Muscle layer of duodenum (tissue), 2 donors: ENCODE data around the gene JARID2.

Experiments used
- H3K27ac ChIP-seq: one replicate; pipeline ENCODE4 v1.7.0; 2013; ENCODE audit warnings: mild to moderate bottlenecking, low read length
- H3K27me3 ChIP-seq: one replicate; pipeline ENCODE4 v1.7.0; 2013; ENCODE audit warnings: low read depth, mild to moderate bottlenecking, control low read depth, low read length
- H3K36me3 ChIP-seq, 2 donors: one replicate each; pipeline ENCODE4 v1.7.0; 2013; ENCODE audit warnings: low read length in 2 of 2, control low read depth in 1 of 2, mild to moderate bottlenecking in 1 of 2; ENCODE audit not compliant: insufficient read depth in 2 of 2, control insufficient read depth in 1 of 2
- H3K4me1 ChIP-seq, 2 donors: one replicate each; pipeline ENCODE4 v1.7.0; 2013; ENCODE audit warnings: low read length in 2 of 2, mild to moderate bottlenecking in 2 of 2, control low read depth in 1 of 2, moderate library complexity in 1 of 2; ENCODE audit not compliant: insufficient read depth in 2 of 2, control insufficient read depth in 1 of 2
- H3K4me3 ChIP-seq, 2 donors: one replicate each; pipeline ENCODE4 v1.7.0; 2013; ENCODE audit warnings: low read length in 2 of 2, low read depth in 1 of 2, mild to moderate bottlenecking in 1 of 2
- H3K9me3 ChIP-seq, 2 donors: one replicate each; pipeline ENCODE4 v1.7.0; 2013; ENCODE audit warnings: low read length in 2 of 2, control low read depth in 1 of 2, mild to moderate bottlenecking in 1 of 2; ENCODE audit not compliant: control insufficient read depth in 1 of 2
- donor health status: healthy.

The JARID2 gene

GRCh38 chr6:15547400-15547799, 301.5 kb downstream of the JARID2 start:
- H3K27me3 ChIP-seq, result no peaks in the 10 kb centered on the region
- H3K9me3 ChIP-seq, result no peaks in the 10 kb centered on the region
- peaks cover 3 to 18% of the 10 kb centered on the region in 2 donors for H3K4me1 ChIP-seq
- H3K27ac ChIP-seq, result no peak overlapping the region
- no peak overlapping the region for H3K4me3 ChIP-seq
- H3K36me3 ChIP-seq, result no peaks in the 10 kb centered on the region

GRCh38 chr6:15549371-15549770, 303.5 kb downstream of the JARID2 start:
- no peak overlapping the region for H3K27ac ChIP-seq
- H3K36me3 ChIP-seq, result no peaks in the 10 kb centered on the region
- H3K27me3 ChIP-seq, result no peaks in the 10 kb centered on the region
- no peaks in the 10 kb centered on the region for H3K9me3 ChIP-seq
- no peak overlapping the region for H3K4me3 ChIP-seq
- H3K4me1 ChIP-seq, result peaks cover 3 to 18% of the 10 kb centered on the region in 2 donors

- no peaks in the 10 kb centered on the region for H3K36me3 ChIP-seq
- H3K9me3 ChIP-seq, result no peaks in the 10 kb centered on the region
- H3K27ac ChIP-seq, result no peak overlapping the region
- H3K27me3 ChIP-seq, result no peaks in the 10 kb centered on the region
- no peak overlapping the region for H3K4me3 ChIP-seq
- H3K4me1 ChIP-seq, result peaks cover 3 to 18% of the 10 kb centered on the region in 2 donors
These were observed 304.8 kb downstream of the JARID2 start for GRCh38 chr6:15550546-15551123.

GRCh38 chr6:15551262-15551661, 305.4 kb downstream of the JARID2 start:
- no peak overlapping the region for H3K27ac ChIP-seq
- peaks cover 3 to 18% of the 10 kb centered on the region in 2 donors for H3K4me1 ChIP-seq
- H3K4me3 ChIP-seq, result no peak overlapping the region
- no peaks in the 10 kb centered on the region for H3K36me3 ChIP-seq
- no peaks in the 10 kb centered on the region for H3K9me3 ChIP-seq
- no peaks in the 10 kb centered on the region for H3K27me3 ChIP-seq

- H3K9me3 ChIP-seq, result no peaks in the 10 kb centered on the region
- H3K27ac ChIP-seq, result no peak overlapping the region
- H3K27me3 ChIP-seq, result no peaks in the 10 kb centered on the region
- no peaks in the 10 kb centered on the region for H3K36me3 ChIP-seq
- peaks cover 3 to 18% of the 10 kb centered on the region in 2 donors for H3K4me1 ChIP-seq
- H3K4me3 ChIP-seq, result no peak overlapping the region
These were observed 305.9 kb downstream of the JARID2 start for GRCh38 chr6:15551798-15552197.

GRCh38 chr6:15553031-15553430, 307.2 kb downstream of the JARID2 start:
- H3K36me3 ChIP-seq, result no peaks in the 10 kb centered on the region
- no peak overlapping the region for H3K27ac ChIP-seq
- no peak overlapping the region for H3K4me3 ChIP-seq
- H3K4me1 ChIP-seq, result peaks cover 3 to 10% of the 10 kb centered on the region in 2 donors
- no peaks in the 10 kb centered on the region for H3K9me3 ChIP-seq
- H3K27me3 ChIP-seq, result no peaks in the 10 kb centered on the region

GRCh38 chr6:15553736-15554294, 307.9 kb downstream of the JARID2 start:
- peaks cover 3 to 10% of the 10 kb centered on the region in 2 donors for H3K4me1 ChIP-seq
- no peaks in the 10 kb centered on the region for H3K27me3 ChIP-seq
- no peak overlapping the region for H3K27ac ChIP-seq
- H3K9me3 ChIP-seq, result no peaks in the 10 kb centered on the region
- no peaks in the 10 kb centered on the region for H3K36me3 ChIP-seq
- H3K4me3 ChIP-seq, result no peak overlapping the region

GRCh38 chr6:15554728-15555100, 308.8 kb downstream of the JARID2 start:
- Histone ChIP-seq H3K36me3 (no peaks in the 10 kb centered on the region), H3K27ac (no peak overlapping the region), H3K4me1 (peaks cover 3 to 10% of the 10 kb centered on the region in 2 donors), H3K27me3 (no peaks in the 10 kb centered on the region), H3K4me3 (no peak overlapping the region), H3K9me3 (no peaks in the 10 kb centered on the region)

- no peaks in the 10 kb centered on the region for H3K36me3 ChIP-seq
- no peaks in the 10 kb centered on the region for H3K27me3 ChIP-seq
- no peak overlapping the region for H3K27ac ChIP-seq
- peaks cover 3 to 10% of the 10 kb centered on the region in 2 donors for H3K4me1 ChIP-seq
- no peaks in the 10 kb centered on the region for H3K9me3 ChIP-seq
- no peak overlapping the region for H3K4me3 ChIP-seq
These were observed 309.5 kb downstream of the JARID2 start for GRCh38 chr6:15555101-15556038.

GRCh38 chr6:15556711-15557110, 310.8 kb downstream of the JARID2 start:
- H3K27ac ChIP-seq, result no peak overlapping the region
- H3K4me3 ChIP-seq, result no peak overlapping the region
- H3K27me3 ChIP-seq, result no peaks in the 10 kb centered on the region
- no peaks in the 10 kb centered on the region for H3K9me3 ChIP-seq
- no peaks in the 10 kb centered on the region for H3K36me3 ChIP-seq
- H3K4me1 ChIP-seq, result peaks cover 0 to 3% of the 10 kb centered on the region in 2 donors

GRCh38 chr6:15557174-15557573, 311.3 kb downstream of the JARID2 start:
- H3K4me3 ChIP-seq, result no peak overlapping the region
- H3K27me3 ChIP-seq, result no peaks in the 10 kb centered on the region
- no peaks in the 10 kb centered on the region for H3K36me3 ChIP-seq
- peaks cover 0 to 3% of the 10 kb centered on the region in 2 donors for H3K4me1 ChIP-seq
- H3K9me3 ChIP-seq, result no peaks in the 10 kb centered on the region
- no peak overlapping the region for H3K27ac ChIP-seq
